ENCODE results near the gene EGFL7. TPM values are rescaled to one million over a fixed set of nuclear protein-coding genes. Genes with fewer than 3 reads are reported as not detected.
A peak's percentile ranks its signal among the peaks of the same experiment; 100 is the strongest.

Gene EGFL7
- total RNA-seq, 1 donor from 2014 or later: 57.1 TPM

DNA sequence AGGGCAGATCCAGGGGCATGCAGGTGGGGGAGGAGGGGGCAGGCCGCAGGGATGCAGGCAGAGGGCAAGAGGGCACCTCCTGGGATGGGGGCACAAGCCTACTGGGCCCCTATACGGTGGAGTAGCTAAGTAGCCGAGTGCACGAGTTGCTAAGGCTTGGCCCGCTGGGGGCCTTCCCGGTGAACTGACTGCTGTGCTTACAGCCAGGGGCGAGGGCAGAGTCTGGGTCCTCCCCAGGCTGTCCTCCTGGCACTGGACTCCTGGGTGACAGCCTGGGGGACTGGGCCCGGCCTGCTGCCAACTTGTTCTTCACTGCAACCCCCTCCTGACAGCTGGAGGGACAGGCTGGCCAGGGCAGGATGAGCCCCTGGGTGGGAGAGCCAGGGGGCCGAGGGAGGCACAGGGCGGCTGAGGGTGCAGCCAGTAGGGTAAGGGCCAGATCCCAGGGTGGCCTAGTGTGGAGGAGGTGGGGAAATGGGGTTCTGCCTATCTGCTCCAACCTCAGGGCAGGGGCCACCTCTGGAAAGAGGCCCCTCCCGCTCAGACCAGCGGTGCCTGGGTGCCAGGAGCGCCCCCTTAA, 1.7 kb upstream of the EGFL7 start:
- no peak for DNase-seq

DNA sequence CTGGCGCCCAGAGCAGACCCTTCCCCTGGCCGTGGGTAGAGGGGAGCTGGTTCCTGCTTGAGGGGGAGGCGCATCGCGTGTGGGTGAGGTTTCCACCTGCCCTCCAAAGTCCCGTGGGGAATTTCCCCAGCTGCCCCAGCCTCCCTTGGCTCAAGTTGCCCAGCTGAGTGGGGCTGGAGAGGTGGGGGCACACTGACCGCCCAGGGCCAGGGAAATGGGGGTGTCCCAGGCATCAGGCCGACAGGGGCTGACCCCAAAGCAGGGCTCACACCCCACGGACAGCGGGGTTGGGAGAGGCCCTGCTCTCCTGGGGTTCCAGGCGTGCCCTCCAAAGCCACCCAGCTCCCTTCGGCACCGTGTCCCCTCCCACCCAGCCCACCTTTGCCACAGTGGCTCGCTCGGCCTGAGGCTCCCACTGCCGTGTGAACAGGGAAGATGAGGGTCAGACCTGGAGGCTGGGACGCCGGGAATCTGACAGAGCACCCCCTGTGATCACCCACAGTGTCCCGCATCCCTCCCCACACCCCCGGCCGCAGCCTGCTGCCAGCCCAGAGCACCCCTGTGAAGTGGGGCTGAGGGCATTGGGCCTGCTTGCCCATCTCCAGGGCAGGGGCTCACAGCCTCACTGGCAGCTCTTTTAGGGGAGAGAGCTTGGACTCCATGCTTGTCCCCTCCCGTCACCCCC, 933 bp upstream of the EGFL7 start:
- DNase-seq: no peak

DNA sequence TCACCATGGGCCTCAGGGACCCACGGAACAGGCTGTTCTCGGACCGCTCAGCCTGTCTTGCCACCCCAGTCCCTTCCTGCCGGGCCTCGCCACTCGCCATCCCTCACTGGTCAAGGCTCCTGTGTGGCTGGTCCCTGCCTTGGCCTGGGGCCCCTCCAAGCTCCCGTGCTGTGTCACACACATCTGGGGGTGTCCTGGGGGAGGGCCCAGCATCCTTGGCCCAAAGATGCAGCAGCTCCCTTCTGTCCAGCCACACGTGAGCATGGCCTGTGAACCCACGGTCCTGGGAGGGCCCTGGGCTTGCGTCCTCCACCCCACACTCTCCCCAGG, 425 bp upstream of the EGFL7 start:
- DNase-seq: no peak

DNA sequence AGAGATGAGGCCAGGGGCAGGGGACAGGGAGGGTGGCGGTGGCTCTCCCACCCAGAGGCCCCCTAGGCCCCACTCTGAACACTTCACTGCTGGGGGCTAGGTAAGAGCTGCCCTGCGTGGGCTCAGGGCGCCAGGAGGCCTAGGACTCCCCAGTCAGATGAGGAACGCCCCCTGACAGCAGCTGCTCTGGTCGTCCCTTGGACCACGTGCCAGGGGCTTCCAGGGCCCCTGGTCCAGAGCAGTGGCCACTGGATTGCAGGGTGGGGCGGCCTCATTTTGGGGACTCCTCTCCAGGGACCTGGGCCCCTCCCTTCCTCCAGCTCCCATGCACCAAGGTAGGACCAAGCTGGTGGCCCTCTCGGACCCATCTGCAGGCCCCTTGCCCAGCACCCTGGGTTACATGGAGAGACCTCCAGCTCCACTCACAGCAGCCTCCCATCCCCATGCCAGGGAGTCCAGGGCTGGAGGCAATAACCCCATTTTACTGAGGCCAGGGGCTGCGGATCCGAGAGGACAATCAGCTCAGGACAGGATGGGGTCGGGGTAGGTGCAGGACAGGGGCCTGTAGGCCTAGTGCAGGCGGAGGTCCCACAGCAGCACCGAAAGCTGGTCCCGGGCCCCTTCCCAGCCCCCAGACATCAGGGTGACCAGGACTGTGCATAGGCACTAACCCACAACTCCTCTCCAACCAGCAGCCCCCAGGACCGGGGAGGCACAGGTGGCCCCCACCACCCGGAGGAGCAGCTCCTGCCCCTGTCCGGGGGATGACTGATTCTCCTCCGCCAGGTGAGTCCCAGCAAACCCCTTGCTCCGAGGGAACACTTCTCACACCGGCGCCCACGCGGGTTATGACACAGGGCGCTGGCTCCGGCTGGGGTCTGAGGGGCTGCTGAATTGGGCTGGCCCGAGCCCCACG, 1.5 kb downstream of the EGFL7 start:
- no peak for DNase-seq

DNA sequence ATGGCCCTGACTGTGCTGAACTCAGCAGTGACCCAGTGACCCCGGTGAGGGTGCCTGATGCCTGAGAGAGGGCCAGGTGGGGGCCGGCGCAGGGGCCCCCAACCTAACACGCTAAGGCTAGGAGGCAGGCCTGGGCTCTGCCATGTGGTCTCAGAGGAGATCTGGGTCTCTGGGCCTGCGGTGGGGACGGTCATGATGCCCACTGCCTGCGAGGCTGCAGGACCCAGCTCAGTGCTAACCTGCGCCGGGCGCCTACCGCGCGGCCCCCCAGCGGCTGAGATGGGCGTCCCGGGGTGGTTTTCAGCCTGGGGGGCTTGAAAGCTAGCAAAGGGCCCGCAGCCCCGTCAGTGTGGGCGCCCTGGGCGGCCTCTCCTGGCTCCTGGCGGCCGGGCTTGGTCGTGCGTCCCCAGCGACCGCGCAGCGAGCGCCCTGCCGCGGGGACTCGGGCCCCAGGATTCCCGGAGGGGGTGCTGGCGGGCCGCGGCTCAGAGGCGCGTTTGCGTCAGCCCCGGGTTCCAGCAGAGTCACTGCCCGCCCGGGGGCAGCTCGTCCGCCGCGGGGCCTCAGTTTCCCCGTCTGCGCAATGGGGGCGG, 2.5 kb downstream of the EGFL7 start:
- no peak for DNase-seq

DNA sequence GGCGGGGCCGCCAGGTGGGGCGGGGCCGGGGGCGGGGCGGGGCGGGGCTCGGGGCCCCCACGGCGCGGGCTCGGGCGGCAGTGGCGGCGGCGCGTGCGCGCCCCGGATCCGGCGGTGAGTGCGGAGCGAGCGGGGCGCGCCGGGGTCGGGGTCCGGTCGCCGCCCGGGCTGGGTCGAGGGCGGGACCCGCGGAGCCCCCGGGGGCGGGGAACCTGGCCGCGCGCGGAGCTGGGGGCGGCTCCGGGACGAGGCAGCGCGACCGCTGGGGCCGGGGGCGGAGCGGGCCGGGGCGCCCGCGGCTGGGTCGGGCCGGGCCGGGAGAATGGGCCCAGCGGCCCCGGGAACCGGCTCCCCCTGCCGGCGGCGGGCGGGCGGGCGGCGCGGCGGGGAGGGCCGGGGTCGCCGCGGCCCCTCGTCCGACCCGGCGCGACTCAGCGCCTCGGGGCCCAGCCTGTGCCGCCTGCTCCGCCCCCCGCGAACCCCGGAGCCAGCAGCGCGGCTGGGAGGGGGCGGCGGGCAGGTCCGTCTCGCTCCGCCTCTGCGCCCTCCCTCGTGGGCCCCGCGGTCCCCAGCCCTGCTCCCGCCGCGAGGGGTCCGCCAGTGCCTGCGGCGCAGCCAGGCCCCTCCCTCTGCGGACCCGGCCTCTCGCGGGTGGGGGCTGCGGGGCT, 3.1 kb downstream of the EGFL7 start:
- DNase-seq: peak; percentile 44

DNA sequence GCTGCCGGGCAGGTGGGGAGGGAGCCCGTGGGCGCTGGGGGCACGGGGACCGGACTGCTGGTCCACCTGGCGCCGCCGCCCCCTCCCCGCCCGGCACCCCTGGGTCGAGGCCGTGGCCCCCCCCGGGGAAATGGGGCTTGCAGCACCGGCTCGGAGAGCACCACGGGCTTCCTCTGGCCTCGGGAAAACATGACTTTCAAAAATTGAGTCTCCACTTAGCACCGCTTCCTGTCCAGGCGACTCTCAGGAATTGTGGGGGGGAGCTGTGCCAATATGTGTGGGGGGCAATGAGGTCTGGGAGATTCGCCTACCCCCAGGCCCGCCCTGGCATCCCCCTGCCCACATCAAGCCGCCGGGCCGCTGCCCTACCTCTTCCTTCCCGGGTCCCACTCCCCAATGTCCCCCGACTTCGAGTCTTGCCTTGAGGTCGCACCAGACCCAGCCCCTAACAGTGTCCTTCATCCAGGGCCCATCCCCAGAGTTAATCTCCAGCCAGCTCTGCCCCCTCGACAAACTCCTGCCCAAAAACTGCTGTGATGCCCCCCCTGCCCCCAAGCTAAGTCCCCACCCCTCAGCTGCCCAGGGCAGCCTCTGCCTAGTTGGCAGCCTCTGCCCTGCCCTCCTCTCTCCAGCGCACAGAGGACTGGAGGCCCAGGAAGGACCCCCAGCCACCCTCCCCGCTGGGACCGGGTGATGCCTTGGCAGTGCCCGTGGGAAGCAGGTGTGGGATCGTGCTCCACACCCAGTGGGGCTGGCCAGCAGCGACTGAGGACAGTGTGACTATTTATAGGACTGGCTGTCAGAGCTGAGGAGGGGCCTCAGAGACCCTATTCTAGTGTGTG, 3.9 kb downstream of the EGFL7 start:
- peak; percentile 79 for DNase-seq

DNA sequence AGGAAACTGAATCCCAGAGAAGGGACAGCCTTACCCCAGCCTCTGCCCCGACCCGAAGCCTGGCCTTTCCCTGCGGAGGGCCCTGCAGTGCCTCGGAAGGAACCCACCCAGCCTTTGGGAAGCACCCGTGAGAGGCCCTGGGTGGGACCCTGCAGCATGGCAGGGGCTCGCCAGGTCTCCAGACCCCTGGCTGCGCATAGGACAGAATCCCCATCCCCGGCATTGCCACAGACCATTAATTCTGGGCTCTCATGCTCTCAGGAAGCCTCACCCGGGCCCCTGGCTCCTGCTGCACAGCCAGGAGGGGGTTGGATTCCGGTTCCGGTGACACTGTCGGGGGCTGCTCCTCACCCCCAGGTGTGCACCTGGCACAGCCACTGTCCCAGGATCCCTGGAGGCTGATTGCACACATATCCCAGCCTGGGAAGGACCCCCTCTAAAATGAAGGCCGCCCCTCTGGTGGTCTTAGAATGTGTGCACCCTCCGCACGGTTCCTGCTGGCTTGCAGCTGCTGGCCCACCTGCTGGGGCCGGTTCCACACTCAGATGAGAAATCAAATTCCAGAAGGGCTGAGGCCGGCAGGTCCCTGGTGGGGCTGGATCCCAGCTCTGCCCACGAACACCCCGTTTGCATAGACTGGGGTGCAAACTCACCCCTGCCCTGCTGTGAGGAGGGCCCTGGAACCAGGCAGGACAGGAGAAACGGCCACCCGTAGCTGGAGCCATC, 4.7 kb downstream of the EGFL7 start:
- DNase-seq: no peak

DNA sequence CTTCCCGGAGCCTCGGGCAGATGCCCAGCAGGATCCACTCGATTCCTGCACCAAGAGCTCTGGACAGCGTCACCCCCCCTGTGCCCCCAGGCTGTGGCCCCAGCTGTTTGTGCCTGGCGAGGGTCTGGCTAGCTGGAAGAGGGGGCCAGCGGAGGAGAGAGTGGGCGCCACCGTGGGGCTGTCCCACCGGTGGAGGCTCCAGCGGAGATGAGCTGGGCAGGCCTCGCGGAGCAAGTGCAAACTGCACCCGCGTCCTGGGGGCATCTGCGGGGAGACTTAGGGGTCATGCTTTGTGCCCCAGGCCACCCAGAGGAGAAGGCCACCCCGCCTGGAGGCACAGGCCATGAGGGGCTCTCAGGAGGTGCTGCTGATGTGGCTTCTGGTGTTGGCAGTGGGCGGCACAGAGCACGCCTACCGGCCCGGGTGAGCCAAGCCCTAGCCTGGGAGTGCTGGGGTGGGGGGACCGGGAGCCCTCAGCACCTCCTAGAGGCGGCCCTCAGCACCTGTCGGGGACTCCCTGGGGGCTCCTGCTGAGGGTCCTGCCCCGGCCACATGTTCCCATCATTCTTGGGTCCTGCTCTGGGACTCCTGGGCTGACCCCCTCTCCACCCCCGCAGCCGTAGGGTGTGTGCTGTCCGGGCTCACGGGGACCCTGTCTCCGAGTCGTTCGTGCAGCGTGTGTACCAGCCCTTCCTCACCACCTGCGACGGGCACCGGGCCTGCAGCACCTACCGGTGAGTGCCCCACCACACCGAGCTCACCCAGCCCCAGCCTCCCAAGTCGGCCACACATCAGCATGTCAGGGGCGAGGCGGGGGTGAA, 5.4 kb downstream of the EGFL7 start:
- DNase-seq: no peak

DNA sequence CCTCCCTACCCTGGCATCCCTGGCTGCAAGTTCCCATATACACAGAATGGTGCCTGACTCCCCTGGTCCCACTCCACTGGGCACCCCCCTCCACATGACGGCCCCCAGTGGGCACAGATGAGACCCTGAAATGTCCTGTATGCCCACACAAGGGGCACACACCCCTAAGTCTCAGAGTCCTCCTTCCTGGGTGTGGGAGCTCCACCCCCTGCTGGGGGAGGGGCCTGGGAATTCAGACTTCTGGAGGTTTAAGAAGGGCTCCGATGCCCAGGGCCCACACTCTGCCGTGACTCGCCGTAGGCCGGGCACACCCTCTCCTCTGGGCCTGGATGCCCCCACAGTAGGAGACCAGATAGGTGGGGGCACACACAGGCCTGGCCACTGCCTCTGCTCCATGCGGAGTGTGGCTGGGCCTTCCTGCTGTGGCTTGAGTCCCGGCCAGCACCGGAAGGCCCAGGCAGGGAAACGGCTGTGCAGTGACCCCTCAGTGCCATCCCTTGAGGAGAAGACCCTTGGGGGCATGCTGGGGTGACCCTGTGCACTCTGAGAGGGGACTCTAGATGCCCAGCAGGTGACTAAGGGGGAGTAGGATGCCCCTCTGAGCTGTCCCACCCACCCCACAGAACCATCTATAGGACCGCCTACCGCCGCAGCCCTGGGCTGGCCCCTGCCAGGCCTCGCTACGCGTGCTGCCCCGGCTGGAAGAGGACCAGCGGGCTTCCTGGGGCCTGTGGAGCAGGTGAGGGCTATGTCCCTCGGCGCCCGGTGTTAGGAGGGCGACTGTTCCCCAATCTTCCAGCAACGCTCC, 6.5 kb downstream of the EGFL7 start:
- no peak for DNase-seq

DNA sequence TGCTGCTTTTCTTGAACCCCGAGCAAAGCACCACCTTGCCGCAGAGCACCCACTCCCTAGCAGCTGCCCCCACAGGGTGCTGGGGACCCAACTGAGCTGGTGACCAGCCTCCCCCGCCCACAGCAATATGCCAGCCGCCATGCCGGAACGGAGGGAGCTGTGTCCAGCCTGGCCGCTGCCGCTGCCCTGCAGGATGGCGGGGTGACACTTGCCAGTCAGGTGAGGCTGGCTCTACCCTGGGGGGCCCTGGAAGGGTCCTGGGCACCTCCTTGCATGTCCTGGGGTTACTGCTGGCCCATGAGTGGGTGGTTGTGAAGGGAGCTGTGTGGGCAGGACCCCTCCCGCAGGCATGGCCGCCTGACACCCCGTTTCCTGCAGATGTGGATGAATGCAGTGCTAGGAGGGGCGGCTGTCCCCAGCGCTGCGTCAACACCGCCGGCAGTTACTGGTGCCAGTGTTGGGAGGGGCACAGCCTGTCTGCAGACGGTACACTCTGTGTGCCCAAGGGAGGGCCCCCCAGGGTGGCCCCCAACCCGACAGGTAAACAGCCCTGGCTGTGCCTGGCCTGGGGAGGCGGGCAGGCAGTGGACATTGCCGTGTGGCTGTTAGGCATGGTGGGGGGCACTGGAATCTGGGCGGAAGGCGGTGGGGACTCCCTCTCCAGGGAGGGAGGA, 7.2 kb downstream of the EGFL7 start:
- no peak for DNase-seq

DNA sequence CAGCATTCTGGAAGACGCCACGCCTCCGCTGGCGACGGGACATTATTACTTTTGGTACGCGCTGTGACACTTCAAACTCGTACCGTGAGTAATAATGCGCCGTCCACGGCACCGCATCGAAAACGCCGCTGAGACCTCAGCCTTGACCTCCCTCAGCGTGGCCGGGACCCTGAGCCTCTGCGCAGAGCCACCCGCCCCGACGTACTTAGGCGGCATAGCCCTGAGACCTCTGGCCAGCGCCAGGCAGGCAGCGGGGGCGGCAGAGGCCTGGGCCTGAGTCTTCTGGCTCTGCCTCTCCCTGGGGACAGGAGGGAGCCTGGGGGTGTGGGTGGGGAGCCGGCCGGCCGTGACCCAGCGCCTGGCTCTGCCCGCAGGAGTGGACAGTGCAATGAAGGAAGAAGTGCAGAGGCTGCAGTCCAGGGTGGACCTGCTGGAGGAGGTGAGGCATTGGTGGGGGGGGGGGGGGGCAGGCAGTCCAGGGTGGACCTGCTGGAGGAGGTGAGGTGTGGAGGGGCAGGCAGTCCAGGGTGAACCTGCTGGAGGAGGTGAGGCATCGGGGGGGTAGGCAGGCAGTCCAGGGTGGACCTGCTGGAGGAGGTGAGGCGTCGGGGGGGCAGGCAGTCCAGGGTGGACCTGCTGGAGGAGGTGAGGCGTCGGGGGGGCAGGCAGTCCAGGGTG, 8.0 kb downstream of the EGFL7 start:
- no peak for DNase-seq

DNA sequence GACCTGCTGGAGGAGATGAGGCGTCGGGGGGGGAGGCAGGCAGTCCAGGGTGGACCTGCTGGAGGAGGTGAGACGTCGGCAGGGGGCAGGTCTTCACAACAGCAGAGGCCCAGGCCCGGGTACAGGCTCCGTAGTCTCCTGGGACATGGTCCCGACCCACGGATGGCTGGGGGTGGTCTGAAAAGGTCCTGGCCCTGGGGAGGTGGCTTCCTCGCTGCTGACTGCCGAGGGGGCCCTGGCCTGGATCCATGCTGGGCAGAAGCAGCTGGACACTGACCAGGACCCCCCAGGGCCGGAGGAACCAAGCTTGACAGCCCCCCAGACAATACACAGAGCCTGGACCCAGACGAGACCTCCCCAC, 8.5 kb downstream of the EGFL7 start:
- no peak for DNase-seq

DNA sequence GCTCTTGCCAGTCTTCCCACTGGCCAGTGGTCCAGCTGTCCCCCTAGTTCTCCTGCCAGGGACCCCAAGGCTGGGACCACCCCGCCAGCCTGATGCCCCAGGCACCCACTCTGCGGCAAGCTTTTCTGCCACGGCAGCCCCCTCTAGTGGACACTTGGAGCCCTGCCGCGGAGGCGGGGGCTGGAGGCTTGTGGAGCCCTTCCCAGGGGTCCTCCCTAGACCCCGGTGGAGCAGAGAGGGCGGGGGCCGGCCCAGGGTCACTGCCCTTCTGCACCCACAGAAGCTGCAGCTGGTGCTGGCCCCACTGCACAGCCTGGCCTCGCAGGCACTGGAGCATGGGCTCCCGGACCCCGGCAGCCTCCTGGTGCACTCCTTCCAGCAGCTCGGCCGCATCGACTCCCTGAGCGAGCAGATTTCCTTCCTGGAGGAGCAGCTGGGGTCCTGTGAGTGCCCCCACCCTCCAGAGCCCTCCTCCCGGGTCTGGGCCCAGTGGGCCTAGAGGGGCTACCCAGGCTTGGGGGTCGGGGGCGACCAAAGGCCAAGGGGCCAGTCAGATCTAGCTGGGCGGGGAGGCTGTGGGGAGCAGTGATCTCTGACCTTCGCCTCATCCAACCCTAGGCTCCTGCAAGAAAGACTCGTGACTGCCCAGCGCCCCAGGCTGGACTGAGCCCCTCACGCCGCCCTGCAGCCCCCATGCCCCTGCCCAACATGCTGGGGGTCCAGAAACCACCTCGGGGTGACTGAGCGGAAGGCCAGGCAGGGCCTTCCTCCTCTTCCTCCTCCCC, 9.1 kb downstream of the EGFL7 start:
- peak; percentile 45 for DNase-seq

DNA sequence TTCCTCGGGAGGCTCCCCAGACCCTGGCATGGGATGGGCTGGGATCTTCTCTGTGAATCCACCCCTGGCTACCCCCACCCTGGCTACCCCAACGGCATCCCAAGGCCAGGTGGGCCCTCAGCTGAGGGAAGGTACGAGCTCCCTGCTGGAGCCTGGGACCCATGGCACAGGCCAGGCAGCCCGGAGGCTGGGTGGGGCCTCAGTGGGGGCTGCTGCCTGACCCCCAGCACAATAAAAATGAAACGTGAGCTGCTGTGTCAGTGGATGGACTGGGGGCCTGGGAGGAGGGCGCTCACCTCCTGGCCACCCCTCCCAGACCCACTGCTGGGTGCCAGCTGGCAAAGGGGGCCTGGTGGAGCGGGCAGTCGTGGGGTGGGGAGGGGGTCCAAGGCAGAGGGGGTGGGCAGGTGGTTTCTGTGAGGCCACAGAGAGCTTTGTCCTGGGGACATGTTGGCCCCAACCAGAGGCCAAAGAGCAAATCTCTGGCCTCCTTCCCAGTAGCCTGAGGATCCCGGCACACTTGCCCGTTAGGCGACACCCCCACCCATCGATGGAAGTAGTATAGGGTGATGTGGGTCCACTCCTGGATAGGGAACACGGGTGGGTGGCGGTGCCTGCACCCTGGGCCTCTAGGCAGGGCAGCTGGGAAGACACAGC, 9.8 kb downstream of the EGFL7 start:
- DNase-seq: no peak
